Stimulated activated naive B cell treated with anti-CD40 and anti-IgM and Interleukin-4, amounts not matched to agents 10 μg/mL and 1 μg/mL and 100 μg/mL, for 72 hours (primary cell): Measurements from ENCODE around the gene ZNF18.
"Not testable (repeated sequence)": the region's sequence is repeated elsewhere in the genome, so short reads cannot be mapped to it uniquely, and the experiment has no call there.

Experiments used
- ATAC-seq, 2 donors: fragments of 150-1000 bp; cut with Tn5 transposase; replicated peaks; 2 replicates each; pipeline ENCODE4 v1.10.0; 2021; ENCODE audit warnings: moderate library complexity in 1 of 2
- DNase-seq: peaks from one replicate; pipeline ENCODE4 v3.0.0; 2021
- H3K27ac Mint-ChIP-seq: one replicate; pipeline ENCODE4 v1.8.0; 2022; ENCODE audit warnings: mild to moderate bottlenecking, mixed read lengths
- H3K27me3 Mint-ChIP-seq, 2 donors: one replicate each; pipeline ENCODE4 v1.8.0; 2022; ENCODE audit warnings: mixed read lengths in 2 of 2
- H3K36me3 Mint-ChIP-seq, 2 donors: one replicate each; pipeline ENCODE4 v1.8.0; 2022; ENCODE audit warnings: mixed read lengths in 2 of 2, mild to moderate bottlenecking in 1 of 2
- H3K4me1 Mint-ChIP-seq, 2 donors: one replicate each; pipeline ENCODE4 v1.8.0; 2022; ENCODE audit warnings: mixed read lengths in 2 of 2, mild to moderate bottlenecking in 1 of 2
- H3K4me3 Mint-ChIP-seq, 2 donors: one replicate each; pipeline ENCODE4 v1.8.0; 2022; ENCODE audit warnings: mild to moderate bottlenecking in 2 of 2, mixed read lengths in 2 of 2, moderate library complexity in 1 of 2
- H3K9me3 Mint-ChIP-seq, 2 donors: one replicate each; pipeline ENCODE4 v1.8.0; 2022; ENCODE audit warnings: mixed read lengths in 2 of 2, mild to moderate bottlenecking in 1 of 2

Gene ZNF18

DNA sequence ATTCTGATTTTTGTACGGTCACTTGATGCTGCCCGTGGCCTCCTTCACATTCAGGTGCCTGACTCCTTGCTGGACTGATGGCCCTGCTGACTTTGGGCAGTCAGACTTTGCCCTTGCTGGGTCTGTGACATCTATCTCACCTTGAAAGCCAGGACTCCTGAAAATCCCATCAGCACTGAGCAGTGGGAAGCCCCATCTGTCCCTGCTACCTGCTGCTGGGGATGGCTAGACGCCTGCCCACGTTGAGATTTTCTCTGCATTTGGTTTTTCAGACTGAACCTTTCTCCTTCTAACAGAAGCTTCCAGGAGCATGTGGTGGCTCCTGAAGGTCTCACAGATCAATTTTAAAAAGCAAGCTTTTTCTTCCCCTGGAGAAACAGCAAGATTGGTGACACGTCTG lies 10.2 kb upstream of the ZNF18 start:
- no peak for DNase-seq
- Mint-ChIP-seq H3K9me3 (no peaks in the 10 kb centered on the region), H3K27ac (no peak overlapping the region), H3K27me3 (peaks cover 10 to 14% of the 10 kb centered on the region in 2 donors), H3K4me1 (no peaks in the 10 kb centered on the region), H3K4me3 (no peak overlapping the region), H3K36me3 (no peaks in the 10 kb centered on the region)
- no peak for ATAC-seq

- Mint-ChIP-seq H3K9me3 (peaks cover 2 to 4% of the 10 kb centered on the region in 2 donors), H3K4me3 (no peak overlapping the region), H3K27me3 (no peaks in the 10 kb centered on the region), H3K36me3 (no peaks in the 10 kb centered on the region), H3K4me1 (peaks cover 6 to 12% of the 10 kb centered on the region in 2 donors), H3K27ac (no peak overlapping the region)
- DNase-seq (no peak), ATAC-seq (no peak)
Measured at GRCh38 chr17:11999696-12000095, 2.4 kb upstream of the ZNF18 start.

GRCh38 chr17:11997972-11998233 lies 628 bp upstream of the ZNF18 start:
- no peaks in the 10 kb centered on the region for H3K27me3 Mint-ChIP-seq
- no peak for DNase-seq
- no peak for ATAC-seq
- H3K4me3 Mint-ChIP-seq = peak overlapping the region; percentile 87 to 98
- H3K36me3 Mint-ChIP-seq = peaks cover 0 to 4% of the 10 kb centered on the region in 2 donors
- H3K27ac Mint-ChIP-seq = peak overlapping the region; percentile 96
- peaks cover 2 to 4% of the 10 kb centered on the region in 2 donors for H3K9me3 Mint-ChIP-seq
- H3K4me1 Mint-ChIP-seq = peaks cover 8 to 14% of the 10 kb centered on the region in 2 donors

DNA sequence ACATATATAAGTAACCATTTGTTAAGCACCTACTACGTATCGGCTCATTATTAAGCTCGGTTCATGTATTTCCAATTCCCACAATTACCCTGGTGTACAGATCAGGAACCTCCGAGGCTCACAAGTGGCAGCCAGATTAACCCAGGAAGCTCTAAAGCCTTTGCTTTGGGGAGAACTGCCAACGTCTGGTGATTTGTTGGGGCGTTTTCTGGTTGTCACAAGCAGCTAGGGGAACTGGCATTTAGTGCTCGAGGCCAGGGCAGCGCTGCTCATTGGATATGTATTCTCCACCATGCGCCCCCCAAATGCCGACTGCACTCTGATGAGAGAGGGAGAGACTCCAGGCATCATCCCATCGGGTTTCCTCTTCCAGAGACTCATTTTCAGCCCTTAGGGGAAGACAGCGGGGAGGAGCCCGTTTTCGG lies 541 bp downstream of the ZNF18 start:
- peaks cover 2 to 4% of the 10 kb centered on the region in 2 donors for H3K9me3 Mint-ChIP-seq
- H3K36me3 Mint-ChIP-seq = peaks cover 2 to 14% of the 10 kb centered on the region in 2 donors
- no peaks in the 10 kb centered on the region for H3K27me3 Mint-ChIP-seq
- ATAC-seq (peak; percentile 56 to 57), DNase-seq (no peak)
- H3K4me3 Mint-ChIP-seq = peak overlapping the region; percentile 86 to 87
- peaks cover 8 to 14% of the 10 kb centered on the region in 2 donors for H3K4me1 Mint-ChIP-seq
- peak overlapping the region; percentile 93 for H3K27ac Mint-ChIP-seq

DNA sequence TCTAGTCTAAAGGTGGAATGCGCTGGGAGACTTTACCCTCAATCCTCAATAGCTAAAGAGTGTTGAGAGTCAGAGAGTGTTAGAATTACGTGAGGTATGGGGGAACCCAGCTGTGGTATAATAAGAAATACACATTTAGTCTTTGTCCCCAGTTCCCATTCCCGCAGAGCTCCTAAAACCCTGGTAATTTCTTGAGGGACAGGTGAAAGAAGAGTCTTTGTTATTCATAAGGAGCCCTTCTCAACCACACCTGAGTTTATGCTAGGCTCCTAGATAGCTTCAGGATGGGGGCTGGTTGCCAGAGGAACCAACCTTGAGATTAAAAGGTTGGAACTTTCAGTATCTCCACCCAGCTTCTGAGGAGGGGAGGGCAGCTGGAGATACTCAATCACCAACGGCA lies 5.8 kb downstream of the ZNF18 start:
- peaks cover 3 to 15% of the 10 kb centered on the region in 2 donors for H3K4me1 Mint-ChIP-seq
- H3K9me3 Mint-ChIP-seq = no peaks in the 10 kb centered on the region
- peaks cover 20 to 36% of the 10 kb centered on the region in 2 donors for H3K36me3 Mint-ChIP-seq
- H3K4me3 Mint-ChIP-seq = no peak overlapping the region
- ATAC-seq (no peak), DNase-seq (no peak)
- H3K27me3 Mint-ChIP-seq = no peaks in the 10 kb centered on the region
- no peak overlapping the region for H3K27ac Mint-ChIP-seq

GRCh38 chr17:11990363-11990983 lies 6.8 kb downstream of the ZNF18 start:
- Mint-ChIP-seq H3K4me3 (no peak overlapping the region), H3K9me3 (no peaks in the 10 kb centered on the region), H3K27me3 (no peaks in the 10 kb centered on the region), H3K4me1 (peaks cover 3 to 15% of the 10 kb centered on the region in 2 donors), H3K36me3 (peaks cover 20 to 39% of the 10 kb centered on the region in 2 donors), H3K27ac (no peak overlapping the region)
- ATAC-seq (no peak), DNase-seq (no peak)

DNA sequence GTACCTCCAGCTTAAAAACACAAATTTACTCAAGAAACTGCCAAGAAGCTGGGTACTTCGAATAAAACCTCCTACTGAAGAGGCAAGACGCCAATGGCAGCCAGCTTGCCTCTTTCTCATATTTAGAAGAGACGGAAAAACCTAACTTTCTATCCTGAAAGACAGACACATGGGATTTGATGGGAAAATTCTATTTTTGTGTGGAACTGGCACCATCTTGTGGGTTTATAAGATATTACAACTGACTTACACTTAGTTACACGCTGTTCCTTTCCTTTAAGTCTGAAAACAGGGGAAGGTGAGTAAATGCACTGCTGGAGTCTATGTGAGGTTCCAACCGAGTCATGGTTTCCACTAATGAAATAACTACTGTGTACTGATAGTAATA lies 10.3 kb downstream of the ZNF18 start:
- ATAC-seq = no peak
- DNase-seq = no peak

GRCh38 chr17:11986179-11986941 lies 10.9 kb downstream of the ZNF18 start:
- no peak for ATAC-seq
- Mint-ChIP-seq H3K9me3 (no peaks in the 10 kb centered on the region), H3K36me3 (peaks cover 40 to 49% of the 10 kb centered on the region in 2 donors), H3K4me1 (peaks cover 0 to 7% of the 10 kb centered on the region in 2 donors), H3K27ac (no peak overlapping the region), H3K27me3 (no peaks in the 10 kb centered on the region), H3K4me3 (no peak overlapping the region)
- no peak for DNase-seq

More for the DNA sequence above, 10.3 kb downstream of the ZNF18 start:
- no peak overlapping the region for H3K27ac Mint-ChIP-seq
- no peaks in the 10 kb centered on the region for H3K9me3 Mint-ChIP-seq
- H3K36me3 Mint-ChIP-seq = peaks cover 42 to 48% of the 10 kb centered on the region in 2 donors
- no peaks in the 10 kb centered on the region for H3K27me3 Mint-ChIP-seq
- no peak overlapping the region for H3K4me3 Mint-ChIP-seq
- H3K4me1 Mint-ChIP-seq = peaks cover 0 to 7% of the 10 kb centered on the region in 2 donors

DNA sequence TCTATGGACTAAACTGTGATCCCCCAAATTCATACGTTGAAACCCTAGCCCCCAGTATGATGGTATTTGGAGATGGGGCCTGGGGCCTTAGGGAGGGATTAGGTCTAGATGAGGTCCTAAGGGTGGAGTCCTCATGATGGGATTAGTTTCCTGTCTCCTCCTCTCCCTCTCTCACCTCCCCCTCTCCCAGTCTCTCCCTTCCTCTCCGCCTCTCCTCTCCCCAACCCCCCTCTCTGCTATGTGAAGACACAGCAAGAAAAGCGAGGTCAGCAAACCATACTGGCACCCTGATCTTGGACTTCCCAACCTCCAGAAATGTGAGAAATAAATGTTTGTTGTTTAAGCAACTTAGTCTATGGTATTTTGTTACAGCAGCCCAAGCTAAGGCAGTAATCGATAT lies 15.4 kb downstream of the ZNF18 start:
- ATAC-seq (no peak), DNase-seq (no peak)
- no peak overlapping the region for H3K27ac Mint-ChIP-seq
- H3K9me3 Mint-ChIP-seq = no peaks in the 10 kb centered on the region
- H3K4me3 Mint-ChIP-seq = no peak overlapping the region
- H3K36me3 Mint-ChIP-seq = peaks cover 38 to 53% of the 10 kb centered on the region in 2 donors
- no peaks in the 10 kb centered on the region for H3K4me1 Mint-ChIP-seq
- no peaks in the 10 kb centered on the region for H3K27me3 Mint-ChIP-seq

- Mint-ChIP-seq H3K4me1 (no peaks in the 10 kb centered on the region), H3K36me3 (peaks cover 47 to 59% of the 10 kb centered on the region in 2 donors), H3K9me3 (no peaks in the 10 kb centered on the region), H3K4me3 (no peak overlapping the region), H3K27ac (no peak overlapping the region), H3K27me3 (no peaks in the 10 kb centered on the region)
- DNase-seq (no peak), ATAC-seq (no peak)
Measured at GRCh38 chr17:11980813-11981212, 16.5 kb downstream of the ZNF18 start.

DNA sequence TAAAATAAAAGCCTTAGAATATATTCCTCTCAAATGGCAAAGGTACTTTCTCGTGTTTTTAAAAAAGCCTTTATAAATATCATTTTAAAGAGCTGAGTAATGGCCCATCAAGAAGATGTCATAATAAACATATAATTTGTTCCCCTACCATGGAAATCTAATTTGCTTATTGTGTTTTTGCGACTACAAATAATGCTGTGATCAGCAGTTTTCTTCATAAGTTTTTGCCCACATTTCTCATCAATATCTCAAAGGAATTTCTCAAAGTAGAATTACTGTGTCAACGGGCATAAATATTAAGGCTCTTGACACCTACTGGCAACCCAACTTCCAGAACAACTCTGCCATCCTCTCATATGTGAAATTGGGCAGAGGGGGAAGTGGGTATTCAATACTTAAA lies 17.5 kb downstream of the ZNF18 start:
- H3K36me3 Mint-ChIP-seq = peaks cover 53 to 66% of the 10 kb centered on the region in 2 donors
- no peaks in the 10 kb centered on the region for H3K27me3 Mint-ChIP-seq
- no peaks in the 10 kb centered on the region for H3K4me1 Mint-ChIP-seq
- DNase-seq = no peak
- no peak for ATAC-seq
- H3K27ac Mint-ChIP-seq = no peak overlapping the region
- H3K9me3 Mint-ChIP-seq = no peaks in the 10 kb centered on the region
- no peak overlapping the region for H3K4me3 Mint-ChIP-seq

DNA sequence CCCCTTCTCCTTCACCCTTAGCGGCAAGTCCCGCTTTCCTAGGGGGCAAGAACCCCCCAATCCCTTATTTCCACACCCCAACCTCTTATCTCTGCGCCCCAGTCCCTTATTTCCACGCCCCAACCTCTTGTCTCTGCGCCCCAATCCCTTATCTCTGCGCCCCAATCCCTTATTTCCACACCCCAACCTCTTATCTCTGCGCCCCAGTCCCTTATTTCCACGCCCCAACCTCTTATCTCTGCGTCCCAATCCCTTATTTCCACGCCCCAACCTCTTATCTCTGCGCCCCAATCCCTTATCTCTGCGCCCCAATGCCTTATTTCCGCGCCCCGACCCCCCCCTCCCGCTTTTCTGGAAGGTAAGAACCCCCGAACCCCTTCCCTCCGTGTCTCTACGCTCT lies 24.5 kb downstream of the ZNF18 start:
- not testable (repeated sequence) for H3K27ac Mint-ChIP-seq, DNase-seq, ATAC-seq, H3K4me3 Mint-ChIP-seq, H3K4me1 Mint-ChIP-seq, H3K27me3 Mint-ChIP-seq, H3K9me3 Mint-ChIP-seq
- H3K36me3 Mint-ChIP-seq = peaks cover 41 to 72% of the 10 kb centered on the region in 2 donors

- no peaks in the 10 kb centered on the region for H3K4me1 Mint-ChIP-seq
- DNase-seq = no peak
- H3K4me3 Mint-ChIP-seq = no peak overlapping the region
- no peaks in the 10 kb centered on the region for H3K27me3 Mint-ChIP-seq
- no peak for ATAC-seq
- peaks cover 25 to 35% of the 10 kb centered on the region in 2 donors for H3K9me3 Mint-ChIP-seq
- H3K36me3 Mint-ChIP-seq = peaks cover 37 to 73% of the 10 kb centered on the region in 2 donors
- H3K27ac Mint-ChIP-seq = no peak overlapping the region
Measured at GRCh38 chr17:11969565-11969964, 27.7 kb downstream of the ZNF18 start.

- Mint-ChIP-seq H3K36me3 (peaks cover 32 to 34% of the 10 kb centered on the region in 2 donors), H3K4me1 (no peaks in the 10 kb centered on the region), H3K9me3 (peaks cover 4 to 12% of the 10 kb centered on the region in 2 donors), H3K4me3 (no peak overlapping the region), H3K27me3 (no peaks in the 10 kb centered on the region), H3K27ac (no peak overlapping the region)
- DNase-seq (no peak), ATAC-seq (no peak)
Measured at GRCh38 chr17:11954936-11955335, 42.3 kb downstream of the ZNF18 start.

DNA sequence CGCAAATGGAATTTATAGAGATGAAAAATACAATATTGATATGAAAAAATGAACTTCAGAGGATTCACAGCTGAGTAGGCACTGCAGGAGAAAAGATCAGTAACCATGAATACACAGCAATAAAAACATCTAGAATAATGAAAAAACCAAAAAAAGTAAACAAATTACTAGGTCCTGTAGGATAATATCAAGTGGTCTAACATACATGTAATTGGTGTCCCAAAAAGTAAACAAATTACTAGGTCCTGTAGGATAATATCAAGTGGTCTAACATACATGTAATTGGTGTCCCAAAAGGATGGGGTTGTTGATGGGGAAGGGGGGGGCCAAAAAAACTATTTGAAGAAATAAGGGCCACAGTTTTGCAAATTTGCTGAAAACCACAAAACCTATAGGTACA lies 43.4 kb downstream of the ZNF18 start:
- Mint-ChIP-seq H3K4me3 (no peak overlapping the region), H3K27me3 (no peaks in the 10 kb centered on the region), H3K36me3 (peaks cover 32 to 34% of the 10 kb centered on the region in 2 donors), H3K27ac (no peak overlapping the region), H3K9me3 (peaks cover 4 to 12% of the 10 kb centered on the region in 2 donors), H3K4me1 (no peaks in the 10 kb centered on the region)
- ATAC-seq (no peak), DNase-seq (no peak)
